Trophoblast cell (in vitro differentiated cells and primary cell): ENCODE measurements around the gene NPBWR2.

Experiments
- DNase-seq, 2 donors: peaks; one replicate each; pipeline ENCODE4 v3.0.0-alpha.2; 2016
- H2AFZ ChIP-seq: 2 replicates; pipeline ENCODE4 v1.6.1; 2013; ENCODE audit warnings: low read length, moderate library complexity, mild to moderate bottlenecking; ENCODE audit not compliant: insufficient read depth, poor library complexity
- H2AK5ac ChIP-seq: 2 replicates; pipeline ENCODE4 v1.6.1; 2013; ENCODE audit warnings: mild to moderate bottlenecking, low read length
- H2BK120ac ChIP-seq: 2 replicates; pipeline ENCODE4 v1.6.1; 2013; ENCODE audit warnings: low read length, mild to moderate bottlenecking, moderate library complexity; ENCODE audit not compliant: insufficient read depth, poor library complexity
- H2BK12ac ChIP-seq: 2 replicates; pipeline ENCODE4 v1.6.1; 2013; ENCODE audit warnings: mild to moderate bottlenecking, low read length, moderate library complexity
- H2BK5ac ChIP-seq: 2 replicates; pipeline ENCODE4 v1.6.1; 2013; ENCODE audit warnings: low read length, low read depth, moderate library complexity, mild to moderate bottlenecking; ENCODE audit not compliant: poor library complexity
- H3K14ac ChIP-seq: 2 replicates; pipeline ENCODE4 v1.6.1; 2013; ENCODE audit warnings: mild to moderate bottlenecking, low read length
- H3K18ac ChIP-seq: 2 replicates; pipeline ENCODE4 v1.6.1; 2013; ENCODE audit warnings: mild to moderate bottlenecking, low read length
- H3K23ac ChIP-seq: 2 replicates; pipeline ENCODE4 v1.6.1; 2013; ENCODE audit warnings: low read length
- H3K27ac ChIP-seq: 2 replicates; pipeline ENCODE4 v1.5.1; 2013; ENCODE audit warnings: low read depth, mild to moderate bottlenecking, inconsistent platforms, low read length, moderate library complexity
- H3K27me3 ChIP-seq: 2 replicates; pipeline ENCODE4 v1.6.1; 2013; ENCODE audit warnings: inconsistent platforms, mild to moderate bottlenecking, low read length, moderate library complexity; ENCODE audit not compliant: insufficient read depth
- H3K36me3 ChIP-seq, 2 experiments: 1 replicate in 1 of 2; 2 replicates in 1 of 2; pipeline ENCODE4 v1.6.1; 2013; ENCODE audit warnings: low read length in 2 of 2, mild to moderate bottlenecking in 2 of 2, moderate library complexity in 1 of 2; ENCODE audit not compliant: insufficient read depth in 2 of 2, control insufficient read depth in 1 of 2
- H3K4ac ChIP-seq: 2 replicates; pipeline ENCODE4 v1.6.1; 2013; ENCODE audit warnings: low read depth, mild to moderate bottlenecking, low read length, moderate library complexity
- H3K4me1 ChIP-seq, 2 experiments: 1 replicate in 1 of 2; 2 replicates in 1 of 2; pipeline ENCODE4 v1.6.1; 2013; ENCODE audit warnings: low read length in 2 of 2, mild to moderate bottlenecking in 2 of 2, moderate library complexity in 1 of 2; ENCODE audit not compliant: insufficient read depth in 2 of 2, control insufficient read depth in 1 of 2
- H3K4me2 ChIP-seq: 2 replicates; pipeline ENCODE4 v1.6.1; 2013; ENCODE audit warnings: inconsistent platforms, mild to moderate bottlenecking, low read length, moderate library complexity
- H3K4me3 ChIP-seq: 2 replicates; pipeline ENCODE4 v1.5.1; 2013; ENCODE audit warnings: mild to moderate bottlenecking, low read depth, low read length, inconsistent platforms
- H3K79me1 ChIP-seq: one replicate; pipeline ENCODE4 v1.6.1; 2013; ENCODE audit warnings: low read length
- H3K79me2 ChIP-seq: 2 replicates; pipeline ENCODE4 v1.6.1; 2013; ENCODE audit warnings: low read length, mild to moderate bottlenecking; ENCODE audit not compliant: control insufficient read depth, insufficient read depth, poor library complexity
- H3K9ac ChIP-seq: 2 replicates; pipeline ENCODE4 v1.6.1; 2013; ENCODE audit warnings: mild to moderate bottlenecking, low read length
- H3K9me3 ChIP-seq: 2 replicates; pipeline ENCODE4 v1.6.1; 2013; ENCODE audit warnings: low read depth, mild to moderate bottlenecking, control low read depth, inconsistent platforms, low read length; ENCODE audit not compliant: insufficient read depth
- H4K12ac ChIP-seq: 2 replicates; pipeline ENCODE4 v1.6.1; 2013; ENCODE audit warnings: low read depth, mild to moderate bottlenecking, low read length, moderate library complexity
- H4K8ac ChIP-seq: 2 replicates; pipeline ENCODE4 v1.6.1; 2013; ENCODE audit warnings: low read depth, mild to moderate bottlenecking, low read length, moderate library complexity
- H4K91ac ChIP-seq: one replicate; pipeline ENCODE4 v1.6.1; 2013; ENCODE audit warnings: low read depth, mild to moderate bottlenecking, low read length, moderate library complexity
- WGBS: extraction: QIAGEN DNeasy Blood & Tissue Kit; methylation state at CpG from one replicate; pipeline ENCODE4 v1.1.7; 2013; ENCODE audit warnings: missing lambda C conversion rate; ENCODE audit not compliant: insufficient read length, insufficient coverage; ENCODE audit errors: extremely low coverage; 5-methylcytosine and 5-hydroxymethylcytosine counted together

The NPBWR2 gene

DNA sequence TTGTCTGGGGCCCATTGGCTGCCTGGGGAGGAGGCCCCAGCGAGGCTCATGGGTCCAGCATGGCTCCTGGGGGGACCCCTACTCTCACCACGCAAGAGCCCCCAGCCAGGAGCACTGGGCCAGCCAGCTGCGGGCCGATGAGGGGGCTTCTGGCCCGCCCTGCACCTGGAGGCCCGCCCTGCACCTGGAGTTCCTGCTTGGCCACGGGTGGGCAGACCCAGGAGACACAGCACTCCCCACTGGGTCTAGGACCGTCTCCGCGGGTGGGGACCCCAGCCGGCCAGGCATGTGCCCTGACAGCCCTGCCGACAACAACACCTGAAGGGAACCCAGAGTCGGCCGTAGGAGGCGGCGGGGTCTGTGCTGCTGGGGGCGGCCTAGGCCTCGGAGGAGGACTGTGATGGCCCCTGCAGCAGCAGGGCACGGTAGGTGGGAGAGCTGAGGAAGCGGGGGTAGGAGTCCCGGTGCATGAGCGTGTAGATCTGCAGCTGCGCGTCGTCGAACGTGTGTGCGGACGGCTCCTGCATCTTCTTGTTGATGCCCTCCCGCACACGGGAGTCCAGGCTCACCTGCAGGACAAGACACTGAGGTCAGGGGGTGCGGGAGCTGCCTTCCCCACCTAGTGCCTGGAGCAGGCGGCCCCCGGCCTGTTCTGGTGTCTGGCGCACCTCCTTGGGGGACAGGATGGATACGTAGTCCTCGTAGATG lies 33.7 kb downstream of the NPBWR2 start:
- H3K4me1 ChIP-seq = peaks cover 0 to 4% of the 10 kb centered on the region in 2 experiments
- H3K4ac ChIP-seq = no peak overlapping the region
- no peak overlapping the region for H2AFZ ChIP-seq
- H2BK120ac ChIP-seq = no peak overlapping the region
- no peak overlapping the region for H2BK12ac ChIP-seq
- WGBS = no CpG with 5 or more reads among the region's 37 CpGs
- no peak for DNase-seq
- H3K18ac ChIP-seq = no peak overlapping the region
- no peaks in the 10 kb centered on the region for H3K79me2 ChIP-seq
- no peaks in the 10 kb centered on the region for H3K9me3 ChIP-seq
- H2BK5ac ChIP-seq = no peak overlapping the region
- H3K27ac ChIP-seq = no peak overlapping the region
- no peak overlapping the region for H4K8ac ChIP-seq
- no peak overlapping the region for H3K23ac ChIP-seq
- no peaks in the 10 kb centered on the region for H3K79me1 ChIP-seq
- no peak overlapping the region for H3K4me2 ChIP-seq
- H3K36me3 ChIP-seq = peaks cover 21 to 32% of the 10 kb centered on the region in 2 experiments
- H3K14ac ChIP-seq = no peak overlapping the region
- H4K12ac ChIP-seq = no peak overlapping the region
- no peak overlapping the region for H4K91ac ChIP-seq
- no peak overlapping the region for H3K4me3 ChIP-seq
- H2AK5ac ChIP-seq = no peak overlapping the region
- H3K9ac ChIP-seq = no peak overlapping the region
- no peaks in the 10 kb centered on the region for H3K27me3 ChIP-seq

DNA sequence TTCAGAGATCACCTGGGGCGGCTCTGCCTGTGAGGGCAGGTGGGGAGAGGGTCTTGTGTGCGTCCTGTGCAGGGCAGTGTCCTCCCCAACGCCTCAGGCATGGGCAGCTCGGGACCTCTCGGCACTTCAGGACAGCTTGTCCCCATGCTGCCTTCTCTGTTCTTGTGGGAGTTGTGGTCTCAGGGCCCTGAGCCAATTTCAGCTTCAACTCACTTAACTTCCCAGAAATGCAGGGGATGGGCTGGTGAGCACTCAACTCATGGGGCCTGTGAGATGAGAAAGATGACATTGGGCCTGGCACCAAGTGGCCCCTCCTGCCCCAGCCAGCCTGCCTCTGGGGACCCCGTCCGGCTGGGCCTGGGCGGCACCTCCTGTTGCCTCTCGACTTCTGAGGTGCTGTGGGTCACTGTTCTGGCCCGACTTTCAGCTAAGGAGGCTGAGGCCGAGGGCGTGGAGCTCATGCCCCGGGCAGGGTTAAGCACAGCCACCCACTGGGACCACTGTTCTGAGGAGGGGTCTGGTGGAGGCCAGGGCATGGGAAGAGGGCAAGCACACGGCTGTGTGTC lies 34.8 kb downstream of the NPBWR2 start:
- no CpG with 5 or more reads among the region's 14 CpGs for WGBS
- no peaks in the 10 kb centered on the region for H3K9me3 ChIP-seq
- H4K12ac ChIP-seq = no peak overlapping the region
- H3K14ac ChIP-seq = no peak overlapping the region
- H3K27me3 ChIP-seq = no peaks in the 10 kb centered on the region
- no peak overlapping the region for H2BK12ac ChIP-seq
- H3K4me3 ChIP-seq = no peak overlapping the region
- H3K79me1 ChIP-seq = no peaks in the 10 kb centered on the region
- H2BK5ac ChIP-seq = no peak overlapping the region
- H4K91ac ChIP-seq = no peak overlapping the region
- H2AFZ ChIP-seq = no peak overlapping the region
- DNase-seq = no peak
- no peaks in the 10 kb centered on the region for H3K79me2 ChIP-seq
- no peak overlapping the region for H2AK5ac ChIP-seq
- H3K4me2 ChIP-seq = no peak overlapping the region
- no peak overlapping the region for H4K8ac ChIP-seq
- H3K9ac ChIP-seq = no peak overlapping the region
- no peak overlapping the region for H3K27ac ChIP-seq
- H3K4ac ChIP-seq = no peak overlapping the region
- H3K23ac ChIP-seq = no peak overlapping the region
- peaks cover 21 to 32% of the 10 kb centered on the region in 2 experiments for H3K36me3 ChIP-seq
- no peak overlapping the region for H3K18ac ChIP-seq
- no peak overlapping the region for H2BK120ac ChIP-seq
- no peaks in the 10 kb centered on the region for H3K4me1 ChIP-seq

DNA sequence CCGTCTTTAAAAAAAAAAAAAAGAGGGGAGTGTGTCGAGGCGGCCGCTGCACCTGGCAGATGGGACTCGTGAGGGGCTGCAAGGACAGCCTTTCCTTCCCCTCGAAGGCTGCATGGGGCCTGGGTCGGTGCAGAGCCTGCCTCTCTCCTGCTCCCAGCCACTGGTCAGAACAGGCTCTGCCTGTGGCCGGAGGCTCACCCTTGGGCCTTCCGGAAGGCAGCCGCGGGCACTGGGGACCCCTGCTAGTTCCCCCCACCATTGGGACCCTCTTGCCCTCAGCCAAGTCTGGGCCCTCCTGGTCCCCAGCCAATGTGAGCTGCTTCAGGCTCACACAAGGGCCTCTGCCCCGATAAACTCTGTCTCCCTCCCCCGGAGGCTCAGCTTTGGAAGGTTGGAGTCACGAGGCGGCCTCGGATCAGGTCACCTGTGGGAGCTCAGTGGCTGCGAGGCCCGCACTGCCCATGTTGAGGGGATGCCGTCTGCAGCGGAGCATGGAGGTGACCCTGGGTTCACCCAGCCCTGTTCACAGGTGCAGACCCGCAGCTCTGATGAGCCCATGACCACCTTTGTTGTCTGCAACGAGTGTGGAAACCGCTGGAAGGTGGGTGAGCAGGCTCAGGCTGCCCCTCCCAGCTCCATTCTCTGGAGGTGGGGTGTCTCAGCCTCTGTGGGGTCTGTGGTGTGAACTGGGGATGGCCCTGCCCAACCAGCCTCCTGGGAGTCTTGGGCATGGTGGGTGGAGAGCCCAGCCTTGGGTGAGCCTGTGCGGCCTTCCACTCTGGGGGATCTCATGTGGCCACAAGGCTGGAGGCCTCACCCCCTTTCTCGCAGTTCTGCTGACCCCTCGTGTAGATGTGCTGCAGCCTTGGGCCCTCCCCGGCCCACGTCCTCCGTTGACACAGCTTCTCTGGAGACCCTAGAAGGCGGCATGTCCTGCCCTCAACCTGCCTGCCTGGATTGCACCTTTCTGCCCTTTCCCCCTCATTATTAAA lies 35.7 kb downstream of the NPBWR2 start:
- Histone ChIP-seq H2AK5ac (no peak overlapping the region), H2BK12ac (no peak overlapping the region), H3K4me2 (no peak overlapping the region), H3K36me3 (peaks cover 21 to 32% of the 10 kb centered on the region in 2 experiments), H2AFZ (no peak overlapping the region), H3K4me3 (no peak overlapping the region), H2BK5ac (no peak overlapping the region), H3K79me2 (no peaks in the 10 kb centered on the region), H2BK120ac (no peak overlapping the region), H4K12ac (no peak overlapping the region), H3K4ac (no peak overlapping the region), H3K9ac (no peak overlapping the region), H3K23ac (no peak overlapping the region), H3K14ac (no peak overlapping the region), H3K4me1 (no peaks in the 10 kb centered on the region), H3K27ac (no peak overlapping the region), H3K9me3 (no peaks in the 10 kb centered on the region), H3K79me1 (no peaks in the 10 kb centered on the region), H3K18ac (no peak overlapping the region), H4K8ac (no peak overlapping the region), H4K91ac (no peak overlapping the region), H3K27me3 (no peaks in the 10 kb centered on the region)
- WGBS = no CpG with 5 or more reads among the region's 30 CpGs
- DNase-seq = no peak

GRCh38 chr20:64070244-64070993 lies 36.9 kb downstream of the NPBWR2 start:
- H3K27ac ChIP-seq = no peak overlapping the region
- no peaks in the 10 kb centered on the region for H3K79me1 ChIP-seq
- no peak overlapping the region for H2BK120ac ChIP-seq
- no peak overlapping the region for H4K12ac ChIP-seq
- no peak overlapping the region for H3K4me2 ChIP-seq
- H2BK5ac ChIP-seq = no peak overlapping the region
- no peak overlapping the region for H3K18ac ChIP-seq
- H3K36me3 ChIP-seq = peaks cover 21 to 32% of the 10 kb centered on the region in 2 experiments
- no peak for DNase-seq
- no peak overlapping the region for H4K91ac ChIP-seq
- H3K27me3 ChIP-seq = no peaks in the 10 kb centered on the region
- H3K14ac ChIP-seq = no peak overlapping the region
- no peak overlapping the region for H3K23ac ChIP-seq
- H2AFZ ChIP-seq = no peak overlapping the region
- no peak overlapping the region for H3K9ac ChIP-seq
- no peaks in the 10 kb centered on the region for H3K9me3 ChIP-seq
- H3K4me3 ChIP-seq = no peak overlapping the region
- H3K4ac ChIP-seq = no peak overlapping the region
- no peak overlapping the region for H4K8ac ChIP-seq
- H3K79me2 ChIP-seq = no peaks in the 10 kb centered on the region
- H2AK5ac ChIP-seq = no peak overlapping the region
- H3K4me1 ChIP-seq = peaks cover 3% of the 10 kb centered on the region in 2 experiments
- no CpG with 5 or more reads among the region's 31 CpGs for WGBS
- H2BK12ac ChIP-seq = no peak overlapping the region
